HS-5 (cell line): ENCODE results near the gene TBC1D10B.

Experiments
- DNase-seq: peaks from one replicate; pipeline ENCODE4 v3.0.0-alpha.2; 2012; ENCODE audit warnings: low read depth

The TBC1D10B gene, protein sequence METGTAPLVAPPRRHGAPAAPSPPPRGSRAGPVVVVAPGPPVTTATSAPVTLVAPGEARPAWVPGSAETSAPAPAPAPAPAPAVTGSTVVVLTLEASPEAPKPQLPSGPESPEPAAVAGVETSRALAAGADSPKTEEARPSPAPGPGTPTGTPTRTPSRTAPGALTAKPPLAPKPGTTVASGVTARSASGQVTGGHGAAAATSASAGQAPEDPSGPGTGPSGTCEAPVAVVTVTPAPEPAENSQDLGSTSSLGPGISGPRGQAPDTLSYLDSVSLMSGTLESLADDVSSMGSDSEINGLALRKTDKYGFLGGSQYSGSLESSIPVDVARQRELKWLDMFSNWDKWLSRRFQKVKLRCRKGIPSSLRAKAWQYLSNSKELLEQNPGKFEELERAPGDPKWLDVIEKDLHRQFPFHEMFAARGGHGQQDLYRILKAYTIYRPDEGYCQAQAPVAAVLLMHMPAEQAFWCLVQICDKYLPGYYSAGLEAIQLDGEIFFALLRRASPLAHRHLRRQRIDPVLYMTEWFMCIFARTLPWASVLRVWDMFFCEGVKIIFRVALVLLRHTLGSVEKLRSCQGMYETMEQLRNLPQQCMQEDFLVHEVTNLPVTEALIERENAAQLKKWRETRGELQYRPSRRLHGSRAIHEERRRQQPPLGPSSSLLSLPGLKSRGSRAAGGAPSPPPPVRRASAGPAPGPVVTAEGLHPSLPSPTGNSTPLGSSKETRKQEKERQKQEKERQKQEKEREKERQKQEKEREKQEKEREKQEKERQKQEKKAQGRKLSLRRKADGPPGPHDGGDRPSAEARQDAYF

DNA sequence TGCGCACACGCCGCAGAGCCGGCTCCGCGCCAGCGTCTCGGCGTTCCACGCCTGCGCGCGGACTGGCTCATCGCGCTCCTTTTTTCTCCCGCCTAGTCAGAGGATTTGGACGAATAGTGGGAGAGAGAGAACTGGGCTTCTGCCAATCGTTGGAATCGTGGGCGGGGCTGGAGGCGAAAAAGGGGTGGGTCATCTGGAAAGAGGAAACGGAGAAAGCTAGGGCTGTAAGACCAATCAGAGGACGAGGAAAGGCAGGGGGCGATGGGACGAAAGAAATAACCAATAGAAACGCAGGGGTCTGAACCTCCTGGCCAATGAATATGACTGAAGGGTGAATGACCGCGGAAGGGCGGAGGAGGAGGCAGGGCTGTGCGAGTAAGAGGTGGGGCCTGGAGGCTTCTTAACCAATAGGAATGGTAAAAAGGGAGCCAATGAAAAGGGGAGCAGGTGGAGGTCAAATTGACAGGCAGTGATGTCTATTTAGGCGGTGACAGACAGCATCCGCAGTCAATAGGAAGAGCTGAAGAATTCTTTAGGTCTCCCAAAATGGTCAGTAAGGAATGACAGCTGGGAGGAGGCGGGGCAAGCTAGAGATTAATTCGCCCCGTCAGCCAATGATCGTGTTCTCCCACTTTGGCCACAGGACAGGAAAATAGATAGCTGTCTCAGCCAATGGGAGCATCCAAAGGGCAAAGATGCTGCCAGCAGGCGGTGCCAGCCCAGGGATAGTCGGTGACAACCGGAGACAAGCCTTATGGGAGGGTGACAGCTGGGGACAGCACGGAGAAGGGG, at the start of gene TBC1D10B:
Gene TBC1D10B (minus strand): TSS at position 39 of the 792 bp plus-strand sequence. CDS start 311 bp downstream, outside the sequence.
- DNase-seq: peak; percentile 100

GRCh38 chr16:30418350-30419181, 48.3 kb upstream of the TBC1D10B start:
- DNase-seq: no peak

DNA sequence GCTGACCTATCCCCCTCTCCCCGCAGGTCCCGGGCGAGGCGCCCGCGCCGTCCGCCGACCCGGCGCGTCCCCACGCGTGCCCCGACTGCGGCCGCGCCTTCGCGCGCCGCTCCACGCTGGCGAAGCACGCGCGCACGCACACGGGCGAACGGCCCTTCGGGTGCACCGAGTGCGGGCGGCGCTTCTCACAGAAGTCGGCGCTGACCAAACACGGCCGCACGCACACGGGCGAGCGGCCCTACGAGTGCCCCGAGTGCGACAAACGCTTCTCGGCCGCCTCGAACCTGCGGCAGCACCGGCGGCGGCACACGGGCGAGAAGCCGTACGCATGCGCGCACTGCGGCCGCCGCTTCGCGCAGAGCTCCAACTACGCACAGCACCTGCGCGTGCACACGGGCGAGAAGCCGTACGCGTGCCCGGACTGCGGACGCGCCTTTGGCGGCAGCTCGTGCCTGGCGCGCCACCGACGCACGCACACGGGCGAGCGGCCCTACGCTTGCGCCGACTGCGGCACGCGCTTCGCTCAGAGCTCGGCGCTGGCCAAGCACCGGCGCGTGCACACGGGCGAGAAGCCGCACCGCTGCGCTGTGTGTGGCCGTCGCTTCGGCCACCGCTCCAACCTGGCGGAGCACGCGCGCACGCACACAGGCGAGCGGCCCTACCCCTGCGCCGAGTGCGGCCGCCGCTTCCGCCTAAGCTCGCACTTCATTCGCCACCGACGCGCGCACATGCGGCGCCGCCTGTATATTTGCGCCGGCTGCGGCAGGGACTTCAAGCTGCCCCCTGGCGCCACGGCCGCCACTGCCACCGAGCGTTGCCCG, 47.4 kb upstream of the TBC1D10B start:
- no peak for DNase-seq

GRCh38 chr16:30416624-30417528, 46.6 kb upstream of the TBC1D10B start:
- no peak for DNase-seq

DNA sequence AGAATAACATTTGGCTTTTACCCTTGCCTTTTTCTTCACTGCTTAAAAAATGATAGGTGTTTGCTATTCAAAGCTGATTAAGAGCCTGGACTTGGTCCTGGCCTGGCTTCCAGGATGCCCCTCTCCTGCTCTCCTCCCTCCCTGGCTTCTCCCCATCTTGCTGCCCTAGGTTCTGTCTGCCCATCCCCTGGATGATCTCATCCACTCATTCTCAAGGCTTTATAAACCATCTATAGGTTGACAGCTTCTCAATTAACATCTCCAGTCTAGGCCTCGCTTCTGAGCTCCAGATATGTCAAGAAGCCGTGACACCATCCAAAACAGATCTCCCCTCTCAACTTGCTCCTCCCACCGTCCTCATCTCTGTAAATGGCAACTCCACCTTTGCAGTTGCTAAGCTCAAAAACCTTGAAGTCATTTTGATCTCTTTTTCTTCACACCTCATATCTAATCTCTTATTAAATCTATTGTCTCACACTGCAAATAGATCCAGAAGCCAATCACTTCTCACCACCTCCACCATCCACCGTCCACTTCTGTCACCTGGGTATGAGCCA, 45.8 kb upstream of the TBC1D10B start:
- no peak for DNase-seq

- no peak for DNase-seq
Measured at GRCh38 chr16:30414159-30414558, 43.9 kb upstream of the TBC1D10B start.

GRCh38 chr16:30413112-30413806, 43.0 kb upstream of the TBC1D10B start:
- DNase-seq: no peak

DNA sequence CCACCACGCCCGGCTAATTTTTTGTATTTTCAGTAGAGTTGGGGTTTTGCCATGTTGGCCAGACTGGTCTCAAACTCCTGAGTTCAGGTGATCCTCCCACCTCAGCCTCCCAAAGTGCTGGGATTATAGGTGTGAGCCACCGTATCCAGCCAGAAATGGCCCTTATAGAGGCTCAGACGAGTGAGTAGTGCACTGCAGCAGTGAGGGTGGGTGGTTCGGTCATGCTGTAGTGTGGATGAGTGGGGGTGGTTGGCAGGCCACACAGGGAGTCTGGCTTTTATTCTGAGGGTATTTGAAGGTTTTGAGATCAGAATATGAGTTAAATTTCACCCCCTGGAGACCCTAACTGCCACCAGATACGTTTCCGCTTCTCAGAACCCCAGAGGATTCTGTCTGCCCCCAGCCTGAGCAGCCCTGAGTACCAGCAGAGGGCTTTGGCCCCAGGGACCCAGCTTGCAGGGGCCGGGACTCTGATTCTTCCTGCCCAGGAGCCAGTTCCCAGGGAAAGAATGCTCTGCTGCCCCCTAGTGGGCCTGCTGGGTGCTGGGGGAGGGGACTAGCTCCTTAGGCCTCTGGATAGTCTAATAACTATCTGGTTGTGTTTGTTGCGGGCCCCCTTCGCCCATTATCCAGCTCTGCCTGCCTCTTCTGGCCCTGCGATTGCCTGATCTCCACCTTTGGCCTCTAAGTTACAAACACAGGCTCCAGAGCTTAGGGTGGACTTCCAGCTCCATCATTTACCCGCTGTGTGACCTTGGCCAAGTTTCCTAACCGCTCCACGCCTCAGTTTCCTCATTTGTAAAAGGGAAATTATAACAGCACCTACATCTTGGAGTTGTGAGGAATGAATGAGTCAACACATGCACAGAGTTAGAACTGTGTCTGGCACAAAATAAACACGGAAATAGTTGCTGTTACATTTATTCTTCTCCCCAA, 39.1 kb upstream of the TBC1D10B start:
- DNase-seq: no peak

- no peak for DNase-seq
Measured at GRCh38 chr16:30407804-30408534, 37.7 kb upstream of the TBC1D10B start.

- peak; percentile 60 for DNase-seq
Measured at GRCh38 chr16:30407102-30407803, 37.0 kb upstream of the TBC1D10B start, which contains the start of gene ZNF771. Gene ZNF771 (plus strand): TSS chr16:30407606. CDS start chr16:30408054, 448 bp downstream.

DNA sequence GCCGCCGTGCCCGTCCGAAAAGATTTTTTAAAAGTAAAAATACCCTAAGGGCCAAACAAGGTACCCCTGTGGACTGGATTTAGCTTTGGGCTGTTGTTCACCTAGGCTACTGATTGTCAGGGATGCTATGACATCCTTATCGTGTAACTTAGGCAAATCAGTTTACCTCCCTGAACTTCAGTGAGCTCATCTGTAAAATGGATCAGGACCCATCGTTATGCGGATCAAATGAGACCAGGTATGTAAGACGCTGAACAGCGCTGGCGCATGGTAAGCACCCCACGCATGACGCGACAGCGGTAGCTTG, 36.5 kb upstream of the TBC1D10B start:
- DNase-seq: no peak

GRCh38 chr16:30401768-30402425, 31.6 kb upstream of the TBC1D10B start:
- DNase-seq: no peak

DNA sequence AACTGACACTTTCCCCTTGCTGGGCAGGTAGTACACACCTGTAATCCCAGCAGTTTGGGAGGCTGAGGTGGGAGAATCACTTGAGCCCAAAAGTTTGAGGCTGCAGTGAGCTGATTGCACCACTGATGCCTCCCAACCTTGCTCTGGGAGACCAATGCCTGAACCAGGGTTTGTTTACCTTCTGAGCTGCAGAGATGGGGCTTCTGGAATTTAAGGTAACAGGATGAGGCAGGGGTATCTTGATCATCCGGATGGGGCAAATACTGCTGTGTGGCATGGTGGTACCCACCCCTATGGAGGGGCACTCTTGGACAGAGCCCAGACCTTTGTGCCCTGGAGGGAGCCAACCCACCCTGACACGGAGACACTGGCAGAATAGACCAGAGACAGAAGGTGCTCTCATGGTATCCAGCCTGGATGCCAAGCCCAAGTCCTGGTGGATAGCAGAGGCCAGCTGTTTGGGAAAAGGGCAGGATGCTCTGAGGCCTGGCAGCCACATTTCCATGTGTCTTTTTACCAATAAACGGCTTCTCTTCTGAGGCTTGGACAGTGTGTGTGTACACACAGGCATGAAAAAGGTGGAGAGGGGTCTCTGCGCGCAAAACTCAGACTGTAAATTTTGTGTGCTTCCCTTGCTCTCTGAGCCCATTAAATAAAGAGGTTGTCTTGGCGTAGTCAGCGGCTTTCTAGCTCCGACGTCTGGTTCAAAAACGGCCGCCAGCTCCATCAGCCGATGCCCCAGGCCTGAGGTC, 29.3 kb upstream of the TBC1D10B start:
- no peak for DNase-seq

- DNase-seq: no peak
Measured at GRCh38 chr16:30398661-30399434, 28.6 kb upstream of the TBC1D10B start.
